HuH-7 (cell line): Measurements from ENCODE around the gene PDE6D.

ENCODE experiments used
- DNase-seq: peaks from one replicate; pipeline ENCODE4 v3.0.0; 2011; ENCODE audit warnings: low spot score

The PDE6D gene

GRCh38 chr2:231780909-231781797 is at the start of gene PDE6D:
Gene PDE6D (minus strand): TSS chr2:231781282. CDS start chr2:231781114, 168 bp downstream.
- peak; percentile 100 for DNase-seq

- DNase-seq: no peak
Observed at GRCh38 chr2:231821908-231822307, 40.8 kb upstream of the PDE6D start.

- no peak for DNase-seq
Observed at GRCh38 chr2:231820786-231821303, 39.8 kb upstream of the PDE6D start.

GRCh38 chr2:231819447-231820042 is 38.5 kb upstream of the PDE6D start:
- no peak for DNase-seq

- no peak for DNase-seq
Observed at GRCh38 chr2:231816327-231817026, 35.4 kb upstream of the PDE6D start.

- DNase-seq: no peak
Observed at GRCh38 chr2:231810905-231811304, 29.8 kb upstream of the PDE6D start.

- no peak for DNase-seq
Observed at GRCh38 chr2:231807020-231807419, 25.9 kb upstream of the PDE6D start.

GRCh38 chr2:231803501-231804138 is 22.5 kb upstream of the PDE6D start:
- no peak for DNase-seq

GRCh38 chr2:231800493-231801091 is 19.5 kb upstream of the PDE6D start:
- peak; percentile 45 for DNase-seq

GRCh38 chr2:231795525-231796327 is 14.6 kb upstream of the PDE6D start:
- DNase-seq: peak; percentile 67

- DNase-seq: no peak
Observed at GRCh38 chr2:231794383-231794782, 13.3 kb upstream of the PDE6D start.

GRCh38 chr2:231791107-231791506 is 10.0 kb upstream of the PDE6D start:
- no peak for DNase-seq

- DNase-seq: no peak
Observed at GRCh38 chr2:231786917-231787292, 5.8 kb upstream of the PDE6D start.

- DNase-seq: peak; percentile 84
Observed at GRCh38 chr2:231786177-231786916, 5.3 kb upstream of the PDE6D start, which contains the start of gene COPS7B. Gene COPS7B (plus strand): TSS chr2:231786445. CDS start chr2:231788571, 2,126 bp downstream.

- no peak for DNase-seq
Observed at GRCh38 chr2:231785822-231786176, 4.7 kb upstream of the PDE6D start.

GRCh38 chr2:231785413-231785812 is 4.3 kb upstream of the PDE6D start:
- DNase-seq: no peak

GRCh38 chr2:231781798-231782726 is 980 bp upstream of the PDE6D start:
- DNase-seq: no peak

GRCh38 chr2:231780123-231780908 is 766 bp downstream of the PDE6D start:
- DNase-seq: peak; percentile 67
